ENCODE results near the gene CCDC159.
"Not testable (repeated sequence)": the region's sequence is repeated elsewhere in the genome, so short reads cannot be mapped to it uniquely, and the experiment has no call there.

The CCDC159 gene

GRCh38 chr19:11367528-11367927, 21.2 kb downstream of the CCDC159 start:
- DNase-seq = no peak

GRCh38 chr19:11370744-11371143, 24.4 kb downstream of the CCDC159 start:
- DNase-seq = no peak

DNA sequence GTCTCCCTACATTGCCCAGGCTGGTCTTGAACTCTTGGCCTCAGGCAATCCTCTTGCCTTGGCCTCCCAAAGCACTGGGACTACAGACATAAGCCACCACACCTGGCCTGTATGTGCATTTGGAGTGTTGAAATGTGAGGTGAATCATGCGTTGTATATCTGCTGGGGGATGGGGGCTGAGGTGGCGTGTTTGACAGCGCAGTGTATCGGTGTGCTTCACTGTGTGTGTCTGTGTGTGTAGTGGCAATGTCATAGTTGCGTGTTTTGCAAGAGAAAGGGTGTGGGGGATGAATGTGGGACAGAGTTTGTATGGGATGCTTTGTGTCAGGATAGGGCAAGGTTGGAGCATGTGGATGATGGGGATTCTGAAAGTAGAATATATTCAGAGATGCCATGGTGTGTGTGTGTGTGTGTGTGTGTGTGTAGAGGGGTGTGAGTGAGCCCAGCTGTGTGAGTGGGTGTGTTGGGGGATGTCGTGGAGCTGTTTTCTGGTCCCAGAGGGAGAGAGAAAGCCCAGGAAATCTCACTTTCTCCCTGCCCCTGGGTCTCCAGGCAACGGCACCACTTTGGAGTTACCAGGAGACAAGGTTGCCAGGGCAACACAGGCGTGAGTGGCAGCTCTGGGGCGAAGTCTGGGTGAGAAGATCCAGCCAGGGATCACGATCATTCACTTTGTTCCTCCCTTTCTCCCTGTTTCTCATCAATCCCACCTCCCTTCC, 27.0 kb downstream of the CCDC159 start:
- no peak for DNase-seq

- DNase-seq = no peak
Measured at GRCh38 chr19:11373885-11374432, 27.6 kb downstream of the CCDC159 start.

- peak; percentile 99 for DNase-seq
Measured at GRCh38 chr19:11374433-11375142, 28.3 kb downstream of the CCDC159 start, which contains the start of gene SWSAP1. TSS of gene SWSAP1 (plus strand) at chr19:11374666. CDS start at chr19:11374681, 15 bp downstream.

DNA sequence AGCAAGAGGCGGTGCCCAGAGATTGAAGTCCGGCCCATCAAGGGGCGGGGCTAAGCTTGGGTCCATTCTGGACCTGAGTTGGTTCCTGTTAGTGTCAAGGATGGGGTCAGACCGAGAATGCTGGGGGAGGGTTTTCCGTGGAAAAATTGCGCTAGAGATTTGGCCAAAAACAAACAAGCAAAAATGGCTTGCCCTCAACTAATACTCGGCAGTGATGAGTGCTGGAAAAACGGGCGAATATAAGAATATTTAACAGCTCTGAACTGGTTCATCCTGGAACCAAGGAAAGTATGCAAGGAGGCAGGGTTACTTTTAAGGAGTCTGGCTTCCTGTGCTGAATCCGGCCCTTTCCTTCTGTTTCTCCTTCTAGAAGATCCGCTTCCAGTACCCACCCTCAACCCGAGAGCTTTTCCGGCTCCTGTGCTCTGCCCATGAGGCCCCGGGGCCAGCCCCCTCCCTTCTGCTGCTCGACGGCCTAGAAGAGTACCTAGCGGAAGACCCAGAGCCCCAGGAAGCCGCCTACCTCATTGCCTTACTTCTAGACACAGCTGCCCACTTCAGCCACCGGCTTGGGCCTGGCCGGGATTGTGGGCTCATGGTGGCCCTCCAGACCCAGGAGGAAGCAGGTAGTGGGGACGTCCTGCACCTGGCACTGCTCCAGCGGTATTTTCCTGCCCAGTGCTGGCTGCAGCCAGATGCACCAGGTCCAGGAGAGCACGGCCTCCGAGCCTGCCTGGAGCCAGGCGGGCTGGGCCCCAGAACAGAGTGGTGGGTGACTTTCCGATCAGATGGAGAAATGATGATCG, 29.0 kb downstream of the CCDC159 start:
- peak; percentile 79 for DNase-seq

- DNase-seq = no peak
Measured at GRCh38 chr19:11377237-11377636, 30.9 kb downstream of the CCDC159 start.

GRCh38 chr19:11377756-11378155, 31.4 kb downstream of the CCDC159 start:
- DNase-seq = no peak

- DNase-seq = no peak
Measured at GRCh38 chr19:11378319-11379189, 32.2 kb downstream of the CCDC159 start.

- not testable (repeated sequence) for DNase-seq
Measured at GRCh38 chr19:11379269-11379845, 33.0 kb downstream of the CCDC159 start.

- no peak for DNase-seq
Measured at GRCh38 chr19:11379857-11380350, 33.6 kb downstream of the CCDC159 start.

DNA sequence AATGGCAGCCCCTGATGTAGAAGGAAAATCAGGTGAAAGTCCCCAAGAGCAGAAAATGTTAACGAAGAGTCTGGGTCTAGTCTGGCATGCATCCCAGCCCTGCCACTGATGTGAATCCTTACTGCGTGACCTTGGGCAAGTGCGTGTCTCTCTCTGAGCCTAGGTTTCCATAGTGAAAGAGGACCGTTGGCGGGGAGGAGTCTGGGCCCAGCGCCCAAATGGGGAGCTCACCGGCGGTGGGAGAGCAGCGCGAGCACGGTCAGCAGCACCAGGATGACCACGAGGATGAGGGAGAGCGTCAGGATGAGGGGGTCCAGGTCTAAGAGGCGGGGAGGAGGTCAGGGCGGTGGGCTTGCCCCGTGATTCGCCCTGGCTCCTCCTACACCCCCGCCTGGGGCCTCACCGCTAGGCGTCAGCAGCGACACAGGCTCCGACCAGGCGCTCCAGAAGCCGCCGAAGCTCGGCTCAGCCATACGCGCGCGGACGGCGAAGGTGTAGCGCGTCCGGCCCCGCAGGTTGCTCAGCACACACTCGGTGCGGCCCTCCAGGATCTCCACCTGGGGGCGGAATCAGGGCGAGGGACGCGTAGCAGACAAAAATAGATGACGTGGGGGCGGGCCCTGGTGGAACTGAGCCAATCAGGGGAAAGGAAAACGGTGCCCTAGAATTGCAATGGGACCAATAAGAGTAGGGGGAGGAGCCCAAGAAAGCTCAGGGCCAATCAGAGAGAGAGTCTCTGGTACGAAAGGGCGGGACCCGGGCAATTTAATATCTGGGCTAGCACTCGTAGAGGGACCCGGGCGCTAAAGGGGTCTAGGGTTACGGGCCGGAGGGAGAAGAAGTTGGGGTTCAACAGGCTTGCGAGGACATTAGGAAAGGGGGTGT, 34.6 kb downstream of the CCDC159 start:
- peak; percentile 99 for DNase-seq

GRCh38 chr19:11382898-11383705, 36.8 kb downstream of the CCDC159 start:
- peak; percentile 43 for DNase-seq

DNA sequence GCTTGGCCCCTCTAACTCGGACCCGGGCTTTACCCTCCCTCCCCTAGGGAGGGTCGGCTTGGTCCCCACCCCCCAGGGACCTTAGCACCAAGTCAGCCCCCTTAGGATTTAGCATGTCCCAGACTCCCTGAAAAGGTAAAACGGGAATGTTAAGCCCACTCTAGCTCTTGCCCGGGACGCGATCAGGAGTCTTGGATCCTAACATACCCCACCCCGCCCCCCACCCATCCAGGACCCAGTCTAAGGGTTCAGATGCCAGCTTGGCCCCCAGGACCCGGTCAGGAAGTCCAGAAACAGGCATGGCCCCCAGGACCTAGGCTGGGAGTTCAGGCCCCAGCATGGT, 37.4 kb downstream of the CCDC159 start:
- DNase-seq = no peak

GRCh38 chr19:11384778-11385129, 38.4 kb downstream of the CCDC159 start:
- no peak for DNase-seq

DNA sequence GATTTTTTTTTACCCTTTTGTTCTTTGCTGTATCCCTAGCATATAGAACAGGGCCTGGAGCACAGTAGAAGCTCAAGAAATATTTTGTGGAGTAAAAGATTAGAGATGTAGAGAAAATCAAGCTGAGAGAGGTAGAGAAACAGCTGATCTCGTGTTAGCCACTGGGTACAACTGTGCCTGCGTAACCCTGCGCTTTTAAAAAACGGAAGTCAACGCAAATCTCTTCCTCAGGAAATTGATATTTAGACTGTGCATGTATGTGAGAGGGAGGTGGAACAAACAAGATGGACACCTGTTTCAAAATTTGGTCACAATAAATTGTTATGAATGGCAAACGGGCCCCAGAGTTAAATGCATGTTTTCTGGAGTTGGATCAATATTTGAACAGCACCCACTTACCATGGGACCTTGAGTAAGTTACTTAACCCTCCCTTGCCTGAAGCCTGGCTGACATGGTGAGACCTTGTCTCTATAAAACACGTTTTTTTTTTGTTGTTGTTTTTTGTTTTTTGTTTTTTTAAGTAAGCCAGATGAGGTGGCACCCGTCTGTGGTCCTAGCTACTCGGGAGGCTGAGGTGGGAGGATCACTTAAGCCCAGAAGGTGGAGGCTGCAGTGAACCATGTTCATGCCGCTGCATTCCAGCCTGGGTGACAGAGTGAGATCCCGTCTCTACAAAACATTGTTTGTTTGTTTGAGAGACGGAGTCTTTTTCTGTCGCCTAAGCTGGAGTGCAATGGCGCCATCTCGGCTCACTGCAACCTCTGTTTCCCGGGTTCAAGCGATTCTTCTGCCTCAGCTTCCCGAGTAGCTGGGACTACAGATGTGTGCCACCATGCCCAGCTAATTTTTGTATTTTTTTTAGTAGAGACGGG, 41.1 kb downstream of the CCDC159 start:
- DNase-seq = no peak

- DNase-seq = no peak
Measured at GRCh38 chr19:11390359-11390758, 44.0 kb downstream of the CCDC159 start.

- DNase-seq = no peak
Measured at GRCh38 chr19:11390933-11391680, 44.8 kb downstream of the CCDC159 start.

Data from CD4-positive, alpha-beta T cell treated with Interleukin-12 subunit alpha and Interleukin-12 subunit beta, for 1 hour (primary cell).